Measurements from ENCODE around the gene PTPRK.

The PTPRK gene

DNA sequence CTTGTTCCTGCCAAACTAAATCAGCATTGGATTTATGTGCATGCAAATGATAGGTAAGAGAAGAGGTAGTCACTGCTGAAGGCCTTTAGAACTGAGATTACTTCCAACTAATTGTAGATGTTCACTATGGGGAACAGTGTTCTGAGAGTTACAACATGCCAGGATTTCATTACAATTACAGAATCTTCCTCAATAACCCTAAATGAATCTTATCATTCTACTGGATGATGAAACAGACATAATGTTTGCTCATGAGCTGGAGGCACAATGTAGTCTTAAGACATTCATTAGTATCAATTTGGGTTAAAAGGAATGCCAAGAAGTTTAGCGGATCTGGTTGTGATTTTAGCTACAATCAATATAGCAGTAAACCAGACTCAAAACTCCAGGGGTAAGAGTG is 370.6 kb downstream of the PTPRK start:
- H2BK15ac ChIP-seq (ENCODE audit: low read length), result no peak overlapping the region
- no peak overlapping the region for H2BK5ac ChIP-seq (ENCODE audit: low read length)
- no peaks in the 10 kb centered on the region for H3K27me3 ChIP-seq (ENCODE audit: control insufficient read depth in 3 of 3, insufficient read depth in 3 of 3, low read depth in 1 of 3, low read length in 3 of 3)
- no peak overlapping the region for H4K91ac ChIP-seq (ENCODE audit: low read depth, low read length, poor library complexity)
- H3K9ac ChIP-seq (ENCODE audit: low read depth, low read length, poor library complexity), result no peak overlapping the region
- H2BK120ac ChIP-seq (ENCODE audit: low read depth, low read length), result no peak overlapping the region
- H2AK5ac ChIP-seq (ENCODE audit: low read depth, low read length), result no peak overlapping the region
- DNase-seq (ENCODE audit: low spot score), result no peak
- WGBS, 2 donors (ENCODE audit: extremely low coverage in 2 of 2, insufficient read length in 2 of 2, insufficient replicate concordance in 1 of 2), result no CpG with 5 or more reads among the region's 1 CpG
- H3K9me3 ChIP-seq (replicated peaks in 1 of 2; ENCODE audit: control insufficient read depth in 2 of 2, insufficient read depth in 1 of 2, low read depth in 1 of 2, low read length in 2 of 2), result no peaks in the 10 kb centered on the region
- H3K36me3 ChIP-seq (replicated peaks in 1 of 2; ENCODE audit: control insufficient read depth in 2 of 2, insufficient read depth in 2 of 2, low read length in 2 of 2), result no peaks in the 10 kb centered on the region
- H2AFZ ChIP-seq (ENCODE audit: low read length), result no peak overlapping the region
- H3K79me1 ChIP-seq (ENCODE audit: low read depth, low read length), result no peaks in the 10 kb centered on the region
- no peak overlapping the region for H3K23ac ChIP-seq (ENCODE audit: low read depth, low read length, poor library complexity)
- no peak overlapping the region for H3K27ac ChIP-seq (replicated peaks; ENCODE audit: low read length)
- H3K4me1 ChIP-seq (ENCODE audit: control insufficient read depth in 2 of 2, insufficient read depth in 1 of 2, low read depth in 1 of 2, low read length in 2 of 2), result no peaks in the 10 kb centered on the region
- no peak overlapping the region for H3K4me3 ChIP-seq (ENCODE audit: low read length in 2 of 2)
- no peak overlapping the region for H3K4me2 ChIP-seq (ENCODE audit: insufficient read depth, low read length, poor library complexity, severe bottlenecking)
- no peak overlapping the region for H3K4ac ChIP-seq (ENCODE audit: low read length)
- no peak overlapping the region for H4K8ac ChIP-seq (ENCODE audit: low read depth, low read length)
- H3K18ac ChIP-seq (ENCODE audit: low read length), result no peak overlapping the region
- no peak overlapping the region for H2BK12ac ChIP-seq (ENCODE audit: low read length)
- H3K14ac ChIP-seq (ENCODE audit: low read length), result no peak overlapping the region

DNA sequence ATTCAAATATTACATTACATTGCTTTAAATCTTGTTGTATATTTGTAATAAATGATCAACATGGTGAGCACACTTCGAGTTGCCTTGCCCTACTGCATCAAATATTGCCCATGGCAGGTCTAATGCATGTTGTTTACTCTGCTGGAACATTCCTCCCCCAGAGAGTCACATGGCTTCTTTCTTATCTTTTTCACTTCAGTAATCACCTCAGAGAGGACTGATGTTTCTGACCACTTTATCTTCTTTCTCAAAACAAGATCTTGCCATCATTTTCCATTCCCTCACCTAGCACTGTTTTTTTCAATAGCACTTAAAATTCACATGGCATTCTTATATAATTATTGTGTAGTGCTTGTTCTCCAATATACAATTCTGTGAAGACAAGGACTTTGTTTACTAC is 376.1 kb downstream of the PTPRK start:
- no peak overlapping the region for H3K9ac ChIP-seq (ENCODE audit: low read depth, low read length, poor library complexity)
- DNase-seq (ENCODE audit: low spot score), result no peak

DNA sequence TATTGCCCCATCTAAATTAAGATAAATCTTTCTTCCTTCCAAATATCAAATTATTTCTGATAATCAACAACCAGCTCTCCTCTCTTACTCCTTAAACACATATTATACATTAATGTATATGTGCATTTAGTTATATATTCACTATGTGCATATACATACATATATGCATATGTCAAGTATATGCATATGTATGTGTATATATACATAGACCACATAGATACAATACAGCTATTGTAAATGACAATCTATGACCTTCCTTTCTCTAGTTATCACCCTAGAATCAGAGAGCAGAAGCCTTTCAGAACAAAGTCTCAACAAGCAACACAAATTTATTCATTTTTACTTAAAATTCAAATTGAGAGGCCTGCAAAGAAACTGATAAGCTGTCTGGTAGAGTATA is 378.5 kb downstream of the PTPRK start:
- H3K4me2 ChIP-seq (ENCODE audit: insufficient read depth, low read length, poor library complexity, severe bottlenecking), result no peak overlapping the region
- no peak overlapping the region for H3K23ac ChIP-seq (ENCODE audit: low read depth, low read length, poor library complexity)
- no peak overlapping the region for H2BK15ac ChIP-seq (ENCODE audit: low read length)
- H4K8ac ChIP-seq (ENCODE audit: low read depth, low read length), result no peak overlapping the region
- no peak overlapping the region for H2BK120ac ChIP-seq (ENCODE audit: low read depth, low read length)
- no peak overlapping the region for H2BK12ac ChIP-seq (ENCODE audit: low read length)
- no peak overlapping the region for H2BK5ac ChIP-seq (ENCODE audit: low read length)
- H3K4me1 ChIP-seq (ENCODE audit: control insufficient read depth in 2 of 2, insufficient read depth in 1 of 2, low read depth in 1 of 2, low read length in 2 of 2), result no peaks in the 10 kb centered on the region
- H3K9me3 ChIP-seq (replicated peaks in 1 of 2; ENCODE audit: control insufficient read depth in 2 of 2, insufficient read depth in 1 of 2, low read depth in 1 of 2, low read length in 2 of 2), result no peaks in the 10 kb centered on the region
- H3K79me1 ChIP-seq (ENCODE audit: low read depth, low read length), result peaks cover 2% of the 10 kb centered on the region
- no peak overlapping the region for H2AK5ac ChIP-seq (ENCODE audit: low read depth, low read length)
- H3K4me3 ChIP-seq (ENCODE audit: low read length in 2 of 2), result no peak overlapping the region
- no peak overlapping the region for H3K27ac ChIP-seq (replicated peaks; ENCODE audit: low read length)
- H4K91ac ChIP-seq (ENCODE audit: low read depth, low read length, poor library complexity), result no peak overlapping the region
- H3K4ac ChIP-seq (ENCODE audit: low read length), result no peak overlapping the region
- no peak for DNase-seq (ENCODE audit: low spot score)
- no peak overlapping the region for H3K9ac ChIP-seq (ENCODE audit: low read depth, low read length, poor library complexity)
- no peak overlapping the region for H3K18ac ChIP-seq (ENCODE audit: low read length)
- no peak overlapping the region for H3K14ac ChIP-seq (ENCODE audit: low read length)
- no peaks in the 10 kb centered on the region for H3K27me3 ChIP-seq (ENCODE audit: control insufficient read depth in 3 of 3, insufficient read depth in 3 of 3, low read depth in 1 of 3, low read length in 3 of 3)
- no peaks in the 10 kb centered on the region for H3K36me3 ChIP-seq (replicated peaks in 1 of 2; ENCODE audit: control insufficient read depth in 2 of 2, insufficient read depth in 2 of 2, low read length in 2 of 2)
- H2AFZ ChIP-seq (ENCODE audit: low read length), result no peak overlapping the region

More for the DNA sequence above, 376.1 kb downstream of the PTPRK start:
- H2BK5ac ChIP-seq (ENCODE audit: low read length), result no peak overlapping the region
- no peak overlapping the region for H3K4me3 ChIP-seq (ENCODE audit: low read length in 2 of 2)
- no peak overlapping the region for H2AFZ ChIP-seq (ENCODE audit: low read length)
- no peak overlapping the region for H3K27ac ChIP-seq (replicated peaks; ENCODE audit: low read length)
- H3K18ac ChIP-seq (ENCODE audit: low read length), result no peak overlapping the region
- no peak overlapping the region for H2AK5ac ChIP-seq (ENCODE audit: low read depth, low read length)
- H3K23ac ChIP-seq (ENCODE audit: low read depth, low read length, poor library complexity), result no peak overlapping the region
- H3K4me1 ChIP-seq (ENCODE audit: control insufficient read depth in 2 of 2, insufficient read depth in 1 of 2, low read depth in 1 of 2, low read length in 2 of 2), result no peaks in the 10 kb centered on the region
- no peaks in the 10 kb centered on the region for H3K36me3 ChIP-seq (replicated peaks in 1 of 2; ENCODE audit: control insufficient read depth in 2 of 2, insufficient read depth in 2 of 2, low read length in 2 of 2)
- WGBS, 2 donors (ENCODE audit: extremely low coverage in 2 of 2, insufficient read length in 2 of 2, insufficient replicate concordance in 1 of 2), result no CpG with 5 or more reads among the region's 1 CpG
- no peak overlapping the region for H3K4ac ChIP-seq (ENCODE audit: low read length)
- no peak overlapping the region for H2BK12ac ChIP-seq (ENCODE audit: low read length)
- H4K91ac ChIP-seq (ENCODE audit: low read depth, low read length, poor library complexity), result no peak overlapping the region
- H3K27me3 ChIP-seq (ENCODE audit: control insufficient read depth in 3 of 3, insufficient read depth in 3 of 3, low read depth in 1 of 3, low read length in 3 of 3), result no peaks in the 10 kb centered on the region
- no peak overlapping the region for H3K14ac ChIP-seq (ENCODE audit: low read length)
- no peak overlapping the region for H3K4me2 ChIP-seq (ENCODE audit: insufficient read depth, low read length, poor library complexity, severe bottlenecking)
- H2BK15ac ChIP-seq (ENCODE audit: low read length), result no peak overlapping the region
- no peaks in the 10 kb centered on the region for H3K9me3 ChIP-seq (replicated peaks in 1 of 2; ENCODE audit: control insufficient read depth in 2 of 2, insufficient read depth in 1 of 2, low read depth in 1 of 2, low read length in 2 of 2)
- H4K8ac ChIP-seq (ENCODE audit: low read depth, low read length), result no peak overlapping the region
- peaks cover 2% of the 10 kb centered on the region for H3K79me1 ChIP-seq (ENCODE audit: low read depth, low read length)
- no peak overlapping the region for H2BK120ac ChIP-seq (ENCODE audit: low read depth, low read length)

DNA sequence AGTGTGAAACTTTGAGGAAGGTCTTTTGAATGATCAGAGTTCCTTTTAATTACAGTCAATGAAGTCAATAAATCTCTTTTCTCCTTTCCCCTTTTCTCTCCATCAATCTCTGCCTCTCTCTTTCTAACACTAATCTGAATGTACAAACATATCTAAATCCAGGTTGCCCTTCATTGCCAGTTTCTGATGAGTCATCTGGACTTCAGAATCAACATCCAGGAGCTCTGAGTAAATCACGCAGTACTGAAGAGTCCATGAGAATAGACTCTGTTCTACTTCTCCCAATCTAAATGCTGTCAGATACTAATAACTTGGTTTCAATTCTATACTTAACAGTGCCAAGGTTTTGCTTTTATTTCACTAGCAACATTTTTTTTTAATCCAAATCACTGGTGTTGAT is 380.9 kb downstream of the PTPRK start:
- H3K4ac ChIP-seq (ENCODE audit: low read length), result no peak overlapping the region
- no CpG with 5 or more reads among the region's 1 CpG for WGBS, 2 donors (ENCODE audit: extremely low coverage in 2 of 2, insufficient read length in 2 of 2, insufficient replicate concordance in 1 of 2)
- no peak overlapping the region for H2BK15ac ChIP-seq (ENCODE audit: low read length)
- no peak overlapping the region for H3K27ac ChIP-seq (replicated peaks; ENCODE audit: low read length)
- no peak overlapping the region for H3K18ac ChIP-seq (ENCODE audit: low read length)
- no peaks in the 10 kb centered on the region for H3K4me1 ChIP-seq (ENCODE audit: control insufficient read depth in 2 of 2, insufficient read depth in 1 of 2, low read depth in 1 of 2, low read length in 2 of 2)
- no peak overlapping the region for H3K23ac ChIP-seq (ENCODE audit: low read depth, low read length, poor library complexity)
- H4K91ac ChIP-seq (ENCODE audit: low read depth, low read length, poor library complexity), result no peak overlapping the region
- no peak overlapping the region for H2AFZ ChIP-seq (ENCODE audit: low read length)
- H3K14ac ChIP-seq (ENCODE audit: low read length), result no peak overlapping the region
- peaks cover 2% of the 10 kb centered on the region for H3K79me1 ChIP-seq (ENCODE audit: low read depth, low read length)
- H3K4me2 ChIP-seq (ENCODE audit: insufficient read depth, low read length, poor library complexity, severe bottlenecking), result no peak overlapping the region
- H2BK12ac ChIP-seq (ENCODE audit: low read length), result no peak overlapping the region
- H2AK5ac ChIP-seq (ENCODE audit: low read depth, low read length), result no peak overlapping the region
- no peak overlapping the region for H3K4me3 ChIP-seq (ENCODE audit: low read length in 2 of 2)
- H2BK120ac ChIP-seq (ENCODE audit: low read depth, low read length), result no peak overlapping the region
- H3K9ac ChIP-seq (ENCODE audit: low read depth, low read length, poor library complexity), result no peak overlapping the region
- no peak overlapping the region for H2BK5ac ChIP-seq (ENCODE audit: low read length)
- H3K9me3 ChIP-seq (replicated peaks in 1 of 2; ENCODE audit: control insufficient read depth in 2 of 2, insufficient read depth in 1 of 2, low read depth in 1 of 2, low read length in 2 of 2), result no peaks in the 10 kb centered on the region
- DNase-seq (ENCODE audit: low spot score), result no peak
- no peaks in the 10 kb centered on the region for H3K36me3 ChIP-seq (replicated peaks in 1 of 2; ENCODE audit: control insufficient read depth in 2 of 2, insufficient read depth in 2 of 2, low read length in 2 of 2)
- no peak overlapping the region for H4K8ac ChIP-seq (ENCODE audit: low read depth, low read length)
- H3K27me3 ChIP-seq (ENCODE audit: control insufficient read depth in 3 of 3, insufficient read depth in 3 of 3, low read depth in 1 of 3, low read length in 3 of 3), result no peaks in the 10 kb centered on the region
